Gastrocnemius medialis (tissue), 4 donors: Measurements from ENCODE around the gene DNAJC22.

Source experiments
- POLR2A ChIP-seq, 2 donors: fragments of 450-650 bp; IDR thresholded peaks; one replicate each; pipeline ENCODE4 v1.6.1; 2017; ENCODE audit warnings: antibody characterized with exemption in 2 of 2, mild to moderate bottlenecking in 2 of 2, moderate library complexity in 2 of 2
- TF ChIP-seq, protein P1 (sequence below), 5 experiments: fragments of 450-650 bp in 3 of 5; fragments of 200-600 bp in 2 of 5; sonication (generic) in 2 of 5; IDR thresholded peaks in 4 of 5; conservative IDR thresholded peaks in 1 of 5; 1 replicate in 4 of 5; 2 replicates in 1 of 5; pipeline ENCODE4 v1.5.1; 2016 to 2019; ENCODE audit warnings: antibody characterized with exemption in 5 of 5, mild to moderate bottlenecking in 3 of 5, moderate library complexity in 3 of 5

DNA sequence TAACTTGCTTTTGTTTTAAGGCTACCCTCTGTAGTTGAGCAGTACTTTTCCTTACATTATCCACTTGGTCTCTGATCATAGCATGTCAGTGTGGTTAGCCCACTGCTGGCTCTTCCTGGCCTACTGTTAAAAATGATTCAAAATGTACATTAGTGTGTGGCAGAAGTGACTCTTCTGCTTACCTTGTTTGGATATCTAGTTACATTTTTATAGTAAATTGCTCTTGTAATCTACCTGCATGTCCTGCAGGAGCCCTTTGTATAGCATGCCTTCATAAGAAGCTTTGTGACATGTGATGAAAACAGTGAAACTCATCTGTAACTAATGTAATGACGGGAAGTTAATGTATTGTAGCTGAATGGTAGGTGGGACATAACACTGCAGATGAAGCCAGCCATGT, 28.7 kb downstream of the DNAJC22 start:
- TF ChIP-seq, protein P1, sequence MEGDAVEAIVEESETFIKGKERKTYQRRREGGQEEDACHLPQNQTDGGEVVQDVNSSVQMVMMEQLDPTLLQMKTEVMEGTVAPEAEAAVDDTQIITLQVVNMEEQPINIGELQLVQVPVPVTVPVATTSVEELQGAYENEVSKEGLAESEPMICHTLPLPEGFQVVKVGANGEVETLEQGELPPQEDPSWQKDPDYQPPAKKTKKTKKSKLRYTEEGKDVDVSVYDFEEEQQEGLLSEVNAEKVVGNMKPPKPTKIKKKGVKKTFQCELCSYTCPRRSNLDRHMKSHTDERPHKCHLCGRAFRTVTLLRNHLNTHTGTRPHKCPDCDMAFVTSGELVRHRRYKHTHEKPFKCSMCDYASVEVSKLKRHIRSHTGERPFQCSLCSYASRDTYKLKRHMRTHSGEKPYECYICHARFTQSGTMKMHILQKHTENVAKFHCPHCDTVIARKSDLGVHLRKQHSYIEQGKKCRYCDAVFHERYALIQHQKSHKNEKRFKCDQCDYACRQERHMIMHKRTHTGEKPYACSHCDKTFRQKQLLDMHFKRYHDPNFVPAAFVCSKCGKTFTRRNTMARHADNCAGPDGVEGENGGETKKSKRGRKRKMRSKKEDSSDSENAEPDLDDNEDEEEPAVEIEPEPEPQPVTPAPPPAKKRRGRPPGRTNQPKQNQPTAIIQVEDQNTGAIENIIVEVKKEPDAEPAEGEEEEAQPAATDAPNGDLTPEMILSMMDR (IDR thresholded peaks at IDR 0.05 in 4 of 5, conservative IDR thresholded peaks at IDR 0.05 in 1 of 5), result no peak
- no peak for TF ChIP-seq POLR2A (IDR thresholded peaks at IDR 0.05)
